ENCODE measurements around the gene SMC1B. TPM values are rescaled to one million over a fixed set of nuclear protein-coding genes. Genes with fewer than 3 reads are reported as not detected.
A peak's percentile ranks its signal among the peaks of the same experiment; 100 is the strongest.
"Not testable (repeated sequence)": the region's sequence is repeated elsewhere in the genome, so short reads cannot be mapped to it uniquely, and the experiment has no call there.

SMC1B gene
- total and polyA plus RNA-seq, 4 donors = 0.02 to 0.05 TPM; not detected in 2

DNA sequence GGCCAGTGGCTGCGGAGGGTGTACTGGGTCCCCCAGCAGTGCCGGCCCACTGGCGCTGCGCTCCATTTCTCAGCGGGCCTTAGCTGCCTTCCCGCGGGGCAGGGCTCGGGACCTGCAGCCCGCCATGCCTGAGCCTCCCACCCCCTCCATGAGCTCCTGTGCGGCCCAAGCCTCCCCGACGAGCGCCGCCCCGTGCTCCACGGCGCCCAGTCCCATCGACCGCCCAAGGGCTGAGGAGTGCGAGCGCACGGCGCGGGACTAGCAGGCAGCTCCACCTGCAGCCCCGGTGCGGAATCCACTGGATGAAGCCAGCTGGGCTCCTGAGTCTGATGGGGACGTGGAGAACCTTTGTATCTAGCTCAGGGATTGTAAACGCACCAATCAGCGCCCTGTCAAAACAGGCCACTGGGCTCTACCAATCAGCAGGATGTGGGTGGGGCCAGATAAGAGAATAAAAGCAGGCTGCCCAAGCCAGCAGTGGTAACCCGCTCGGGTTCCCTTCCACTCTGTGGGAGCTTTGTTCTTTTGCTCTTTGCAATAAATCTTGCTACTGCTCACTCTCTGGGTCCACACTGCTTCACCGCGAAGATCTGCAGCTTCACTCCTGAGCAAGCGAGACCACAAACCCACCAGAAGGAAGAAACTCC lies 23.6 kb upstream of the SMC1B start:
- not testable (repeated sequence) for H3K4me1 ChIP-seq (ENCODE audit: control insufficient read depth in 4 of 4, insufficient read depth in 4 of 4, low read length in 3 of 4); H3K9ac ChIP-seq (ENCODE audit: low read depth in 1 of 2, low read length in 2 of 2); H3K9me3 ChIP-seq (ENCODE audit: control insufficient read depth in 4 of 4, low read length in 3 of 4); H3K27ac ChIP-seq (ENCODE audit: low read depth in 1 of 2, low read length in 2 of 2); DNase-seq (ENCODE audit: low spot score); H3K4me3 ChIP-seq (ENCODE audit: low read depth in 1 of 3, low read length in 3 of 3); H3K27me3 ChIP-seq (ENCODE audit: control insufficient read depth in 4 of 4, insufficient read depth in 4 of 4, low read length in 3 of 4); H3K36me3 ChIP-seq (ENCODE audit: control insufficient read depth in 4 of 4, insufficient read depth in 3 of 4, low read depth in 1 of 4, low read length in 3 of 4)
- 94% methylated on average over 34 of the region's 34 CpGs for WGBS
- peak in 1 of 2 donors; percentile 43 for TF ChIP-seq RAD21 (IDR thresholded peaks at IDR 0.05)

GRCh38 chr22:45435544-45436139 lies 22.2 kb upstream of the SMC1B start:
- DNase-seq (ENCODE audit: low spot score) = peak; percentile 86
- no peak overlapping the region for H3K4me3 ChIP-seq (ENCODE audit: low read depth in 1 of 3, low read length in 3 of 3)
- H3K36me3 ChIP-seq (ENCODE audit: control insufficient read depth in 4 of 4, insufficient read depth in 3 of 4, low read depth in 1 of 4, low read length in 3 of 4) = no peaks in the 10 kb centered on the region
- TF ChIP-seq HNF4A (conservative IDR thresholded peaks at IDR 0.05) (peak; percentile 65 to 73), ATF3 (IDR thresholded peaks at IDR 0.05) (no peak), SP1 (IDR thresholded peaks at IDR 0.05) (peak; percentile 43), FOXA1 (IDR thresholded peaks at IDR 0.05) (no peak), GABPA (IDR thresholded peaks at IDR 0.05 in 1 of 2, conservative IDR thresholded peaks at IDR 0.05 in 1 of 2) (no peak), RXRA (IDR thresholded peaks at IDR 0.05) (peak; percentile 30 to 52), MAX (IDR thresholded peaks at IDR 0.05) (no peak), HNF4G (IDR thresholded peaks at IDR 0.05) (peak; percentile 45), FOXA2 (IDR thresholded peaks at IDR 0.05) (no peak), NR2F2 (IDR thresholded peaks at IDR 0.05) (peak; percentile 31), CTCF (IDR thresholded peaks at IDR 0.05; ENCODE audit: low read depth, low read length, missing input control) (peak; percentile 99), YY1 (IDR thresholded peaks at IDR 0.05) (no peak), JUND (IDR thresholded peaks at IDR 0.05) (no peak), REST (IDR thresholded peaks at IDR 0.05) (no peak), EGR1 (IDR thresholded peaks at IDR 0.05; ENCODE audit: low read depth in 2 of 2) (peak in 1 of 2 donors; percentile 46), RAD21 (IDR thresholded peaks at IDR 0.05) (peak; percentile 96 to 98), TAF1 (conservative IDR thresholded peaks at IDR 0.05) (no peak)
- TF ChIP-seq, protein P1, sequence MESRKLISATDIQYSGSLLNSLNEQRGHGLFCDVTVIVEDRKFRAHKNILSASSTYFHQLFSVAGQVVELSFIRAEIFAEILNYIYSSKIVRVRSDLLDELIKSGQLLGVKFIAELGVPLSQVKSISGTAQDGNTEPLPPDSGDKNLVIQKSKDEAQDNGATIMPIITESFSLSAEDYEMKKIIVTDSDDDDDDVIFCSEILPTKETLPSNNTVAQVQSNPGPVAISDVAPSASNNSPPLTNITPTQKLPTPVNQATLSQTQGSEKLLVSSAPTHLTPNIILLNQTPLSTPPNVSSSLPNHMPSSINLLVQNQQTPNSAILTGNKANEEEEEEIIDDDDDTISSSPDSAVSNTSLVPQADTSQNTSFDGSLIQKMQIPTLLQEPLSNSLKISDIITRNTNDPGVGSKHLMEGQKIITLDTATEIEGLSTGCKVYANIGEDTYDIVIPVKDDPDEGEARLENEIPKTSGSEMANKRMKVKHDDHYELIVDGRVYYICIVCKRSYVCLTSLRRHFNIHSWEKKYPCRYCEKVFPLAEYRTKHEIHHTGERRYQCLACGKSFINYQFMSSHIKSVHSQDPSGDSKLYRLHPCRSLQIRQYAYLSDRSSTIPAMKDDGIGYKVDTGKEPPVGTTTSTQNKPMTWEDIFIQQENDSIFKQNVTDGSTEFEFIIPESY (IDR thresholded peaks at IDR 0.05) = no peak
- H3K4me1 ChIP-seq (ENCODE audit: control insufficient read depth in 4 of 4, insufficient read depth in 4 of 4, low read length in 3 of 4) = peaks cover 0 to 4% (median 2%) of the 10 kb centered on the region in 4 donors
- H3K9ac ChIP-seq (ENCODE audit: low read depth in 1 of 2, low read length in 2 of 2) = peak overlapping the region; percentile 19 to 24
- H3K9me3 ChIP-seq (ENCODE audit: control insufficient read depth in 4 of 4, low read length in 3 of 4) = no peaks in the 10 kb centered on the region
- 6% methylated on average over 20 of the region's 20 CpGs for WGBS
- peak overlapping the region in 1 of 2 donors; percentile 34 for H3K27ac ChIP-seq (ENCODE audit: low read depth in 1 of 2, low read length in 2 of 2)
- no peaks in the 10 kb centered on the region for H3K27me3 ChIP-seq (ENCODE audit: control insufficient read depth in 4 of 4, insufficient read depth in 4 of 4, low read length in 3 of 4)
